H1 (cell line): ENCODE results near the gene SLC6A6. TPM values are rescaled to one million over a fixed set of nuclear protein-coding genes. Genes with fewer than 3 reads are reported as not detected.

Experiments
- BCL11A ChIP-seq, 2 experiments: IDR thresholded peaks; one replicate each; pipeline ENCODE4 v1.6.1; 2011; ENCODE audit warnings: low read depth in 2 of 2, low read length in 2 of 2, mild to moderate bottlenecking in 2 of 2
- CHD7 ChIP-seq: fragments of 300-600 bp; sonication (generic); IDR thresholded peaks from 2 replicates; pipeline ENCODE4 v1.7.1; 2012; ENCODE audit warnings: low read length, moderate library complexity, mild to moderate bottlenecking, inconsistent platforms; ENCODE audit not compliant: insufficient replicate concordance
- HDAC6 ChIP-seq: IDR thresholded peaks from one replicate; pipeline ENCODE4 v1.7.1; 2012; ENCODE audit warnings: low read depth, mild to moderate bottlenecking, inconsistent platforms, low read length, moderate library complexity
- polyA plus RNA-seq, 7 experiments: library from polyadenylated mRNA; depleted of rRNA in 3 of 7; stranded (reverse) in 5 of 7; unstranded in 2 of 7; fragments of >200 nt in 5 of 7; fragments of 200-250 nt in 2 of 7; gene quantifications; 1 replicate in 5 of 7; 2 replicates in 1 of 7; 4 replicates in 1 of 7; pipeline versions ENCODE4 v1.2.1 to v1.2.3, GENCODE V29; 2011 to 2013; ENCODE audit warnings: missing spikeins in 2 of 7, mixed read lengths in 2 of 7
- total RNA-seq: library from RNA; stranded (reverse); fragmentation: NEBNext Ultra II Directional; extraction: Animal tissue kit (Norgen Biotek cat#: 25700); gene quantifications from 2 replicates; pipeline ENCODE4 v1.2.1, GENCODE V29; 2021

The SLC6A6 gene
- total and polyA plus RNA-seq, 2 of the 8 experiments (the other 6 are each of a cell fraction or from before 2014, with no cell fraction given) = 66.2 to 144 TPM

GRCh38 chr3:14363379-14363778 lies 39.0 kb upstream of the SLC6A6 start (continued):
- TF ChIP-seq CHD7 (no peak), HDAC6 (no peak), BCL11A (IDR thresholded peaks at IDR 0.05; ENCODE audit: low read depth in 2 of 2, low read length in 2 of 2) (no peak)
- TF ChIP-seq, all 59 proteins: peak for 0
